GM12891 (cell line): ENCODE results near the gene CMTM6.

Experiments
- POLR2A ChIP-seq: IDR thresholded peaks from 2 replicates; pipeline ENCODE4 v1.6.1; 2011; ENCODE audit warnings: low read depth, low read length, control low read depth
- POU2F2 ChIP-seq: IDR thresholded peaks from 2 replicates; pipeline ENCODE4 v1.6.1; 2011; ENCODE audit warnings: low read depth, mild to moderate bottlenecking, control low read depth, low read length, moderate library complexity

DNA sequence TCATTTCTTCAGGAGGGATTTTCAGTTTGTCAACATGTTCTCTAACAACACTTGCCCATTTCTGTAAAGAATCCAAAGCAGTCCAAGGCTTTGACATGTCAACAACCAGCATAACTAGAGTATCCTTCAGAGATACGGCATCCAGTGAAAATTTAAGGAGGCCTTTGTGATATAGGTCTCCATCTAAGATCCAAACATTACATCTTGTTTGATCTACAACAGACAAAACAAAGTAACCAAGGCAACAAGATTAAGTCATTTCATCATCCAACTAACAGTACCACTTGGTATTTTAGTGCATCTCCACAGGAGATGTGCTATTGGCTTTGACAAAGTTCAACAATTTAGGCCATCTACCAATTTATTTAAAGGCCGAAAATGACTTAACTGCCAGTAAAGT is 42.2 kb upstream of the CMTM6 start:
- TF ChIP-seq POU2F2, result no peak
- TF ChIP-seq POLR2A, result no peak
